Endodermal cell (in vitro differentiated cells): ENCODE results near the gene CEBPB. TPM values are rescaled to one million over a fixed set of nuclear protein-coding genes. Genes with fewer than 3 reads are reported as not detected.
"Not testable (repeated sequence)": the region's sequence is repeated elsewhere in the genome, so short reads cannot be mapped to it uniquely, and the experiment has no call there.

Experiments used
- DNase-seq: peaks from one replicate; pipeline ENCODE4 v3.0.0-alpha.2; 2017
- H3K27ac ChIP-seq: 2 replicates; pipeline ENCODE4 v1.5.1; 2013; ENCODE audit warnings: mild to moderate bottlenecking, low read depth, low read length, moderate library complexity
- H3K27me3 ChIP-seq: 2 replicates; pipeline ENCODE4 v1.6.1; 2013; ENCODE audit warnings: mild to moderate bottlenecking, low read length, moderate library complexity; ENCODE audit not compliant: insufficient read depth, control insufficient read depth, poor library complexity, severe bottlenecking
- H3K36me3 ChIP-seq: 2 replicates; pipeline ENCODE4 v1.7.0; 2013; ENCODE audit warnings: mild to moderate bottlenecking, low read length, moderate library complexity; ENCODE audit not compliant: control insufficient read depth, insufficient read depth
- H3K4me1 ChIP-seq: one replicate; pipeline ENCODE4 v1.7.0; 2013; ENCODE audit warnings: low read length; ENCODE audit not compliant: control insufficient read depth, insufficient read depth
- H3K4me3 ChIP-seq: 2 replicates; pipeline ENCODE4 v1.5.1; 2013; ENCODE audit warnings: mild to moderate bottlenecking, low read length, moderate library complexity
- H3K9ac ChIP-seq: 2 replicates; pipeline ENCODE4 v1.6.1; 2013; ENCODE audit warnings: mild to moderate bottlenecking, low read length, moderate library complexity; ENCODE audit not compliant: poor library complexity, severe bottlenecking; ENCODE audit errors: extremely low read depth
- H3K9me3 ChIP-seq: 2 replicates; pipeline ENCODE4 v1.6.1; 2013; ENCODE audit warnings: mild to moderate bottlenecking, low read length, moderate library complexity; ENCODE audit not compliant: control insufficient read depth
- H3K27ac Mint-ChIP-seq: 2 replicates; pipeline ENCODE4 v1.8.0; 2020; ENCODE audit warnings: mixed read lengths
- H3K27me3 Mint-ChIP-seq: 2 replicates; pipeline ENCODE4 v1.8.0; 2021; ENCODE audit warnings: mild to moderate bottlenecking, mixed read lengths; ENCODE audit not compliant: insufficient read depth
- H3K36me3 Mint-ChIP-seq: 2 replicates; pipeline ENCODE4 v1.8.0; 2020; ENCODE audit warnings: low read depth, mixed read lengths
- H3K4me1 Mint-ChIP-seq: 2 replicates; pipeline ENCODE4 v1.8.0; 2020; ENCODE audit warnings: mixed read lengths
- H3K4me3 Mint-ChIP-seq: 2 replicates; pipeline ENCODE4 v1.8.0; 2020; ENCODE audit warnings: mild to moderate bottlenecking, moderate library complexity, mixed read lengths
- H3K9me3 Mint-ChIP-seq: 2 replicates; pipeline ENCODE4 v1.8.0; 2020; ENCODE audit warnings: mild to moderate bottlenecking, mixed read lengths
- WGBS, 2 experiments: methylation state at CpG; one replicate each; pipeline versions ENCODE4 v1.1.5 to v1.1.7; 2013; ENCODE audit warnings: missing lambda C conversion rate in 2 of 2, mixed read lengths in 1 of 2; ENCODE audit not compliant: insufficient coverage in 1 of 2, insufficient read length in 1 of 2; 5-methylcytosine and 5-hydroxymethylcytosine counted together
- total RNA-seq, 2 donors: library from RNA; stranded (reverse); fragmentation: NEBNext Ultra II Directional in 1 of 2; extraction: Animal tissue kit (Norgen Biotek cat#: 25700) in 1 of 2; gene quantifications; 2 replicates in 1 of 2; 3 replicates in 1 of 2; pipeline ENCODE4 v1.2.1, GENCODE V29; 2021
- TF ChIP-seq, protein P1 (sequence below): fragments of 200-600 bp; sonication (generic); conservative IDR thresholded peaks from 2 replicates; pipeline ENCODE4 v1.5.0; 2021; ENCODE audit warnings: antibody characterized with exemption, mild to moderate bottlenecking

The CEBPB gene
- total RNA-seq, 2 donors from 2014 or later, result 14.9 to 15.1 TPM

DNA sequence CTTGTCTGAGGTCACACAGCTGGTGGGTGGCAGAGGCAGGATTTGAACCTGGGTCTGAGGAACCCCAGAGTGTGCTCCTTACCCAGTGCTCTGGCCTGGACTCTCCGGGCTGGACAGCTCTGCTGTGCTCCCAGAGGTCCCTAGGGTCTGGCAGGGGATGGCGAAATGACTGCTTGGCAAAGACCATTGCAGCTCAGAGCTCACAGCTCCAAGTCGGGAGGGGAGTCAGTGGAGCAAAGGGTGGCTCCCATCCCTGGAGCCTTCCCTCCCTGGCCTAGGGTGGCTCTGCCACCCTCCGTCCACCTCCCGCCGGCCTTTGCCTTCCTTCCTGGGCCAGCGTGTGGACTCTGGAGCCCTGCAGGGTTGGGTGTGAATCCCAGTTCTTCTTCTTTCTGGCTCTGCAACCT is 17.5 kb downstream of the CEBPB start:
- Mint-ChIP-seq H3K4me1 (no peaks in the 10 kb centered on the region), H3K9me3 (peaks cover 16% of the 10 kb centered on the region), H3K36me3 (no peaks in the 10 kb centered on the region), H3K4me3 (no peak overlapping the region), H3K27ac (no peak overlapping the region), H3K27me3 (no peaks in the 10 kb centered on the region)
- Histone ChIP-seq H3K27ac (no peak overlapping the region), H3K9ac (no peak overlapping the region), H3K4me3 (no peak overlapping the region), H3K27me3 (no peaks in the 10 kb centered on the region), H3K36me3 (no peaks in the 10 kb centered on the region), H3K4me1 (no peaks in the 10 kb centered on the region), H3K9me3 (peaks cover 12% of the 10 kb centered on the region)
- no peak for DNase-seq
- 89 to 93% methylated on average over 5 to 7 of the region's 7 CpGs for WGBS, 2 experiments
- TF ChIP-seq, protein P1, sequence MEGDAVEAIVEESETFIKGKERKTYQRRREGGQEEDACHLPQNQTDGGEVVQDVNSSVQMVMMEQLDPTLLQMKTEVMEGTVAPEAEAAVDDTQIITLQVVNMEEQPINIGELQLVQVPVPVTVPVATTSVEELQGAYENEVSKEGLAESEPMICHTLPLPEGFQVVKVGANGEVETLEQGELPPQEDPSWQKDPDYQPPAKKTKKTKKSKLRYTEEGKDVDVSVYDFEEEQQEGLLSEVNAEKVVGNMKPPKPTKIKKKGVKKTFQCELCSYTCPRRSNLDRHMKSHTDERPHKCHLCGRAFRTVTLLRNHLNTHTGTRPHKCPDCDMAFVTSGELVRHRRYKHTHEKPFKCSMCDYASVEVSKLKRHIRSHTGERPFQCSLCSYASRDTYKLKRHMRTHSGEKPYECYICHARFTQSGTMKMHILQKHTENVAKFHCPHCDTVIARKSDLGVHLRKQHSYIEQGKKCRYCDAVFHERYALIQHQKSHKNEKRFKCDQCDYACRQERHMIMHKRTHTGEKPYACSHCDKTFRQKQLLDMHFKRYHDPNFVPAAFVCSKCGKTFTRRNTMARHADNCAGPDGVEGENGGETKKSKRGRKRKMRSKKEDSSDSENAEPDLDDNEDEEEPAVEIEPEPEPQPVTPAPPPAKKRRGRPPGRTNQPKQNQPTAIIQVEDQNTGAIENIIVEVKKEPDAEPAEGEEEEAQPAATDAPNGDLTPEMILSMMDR, result no peak

DNA sequence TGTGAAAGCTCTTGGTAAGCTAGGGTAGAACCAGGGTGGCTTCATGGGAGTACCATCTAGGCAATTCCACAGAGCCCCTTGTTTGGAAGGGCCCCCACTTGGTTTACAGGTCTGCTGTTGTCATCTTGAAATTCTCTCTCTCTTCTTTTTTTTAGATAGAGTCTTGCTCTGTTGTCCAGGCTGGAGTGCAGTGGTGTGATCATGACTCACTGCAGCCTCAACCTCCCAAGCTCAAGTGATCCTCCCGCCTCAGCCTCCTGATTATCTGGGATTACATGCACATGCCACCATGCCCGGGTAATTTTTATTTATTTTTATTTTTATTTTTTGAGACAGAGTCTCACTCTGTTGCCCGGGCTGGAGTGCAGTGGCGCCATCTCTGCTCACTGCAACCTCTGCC is 18.2 kb downstream of the CEBPB start:
- not testable (repeated sequence) for H3K9me3 ChIP-seq, DNase-seq, H3K36me3 Mint-ChIP-seq, H3K27me3 ChIP-seq, H3K4me3 ChIP-seq, H3K4me1 ChIP-seq, H3K9ac ChIP-seq, H3K27ac ChIP-seq, H3K27ac Mint-ChIP-seq, H3K4me3 Mint-ChIP-seq, H3K9me3 Mint-ChIP-seq, H3K4me1 Mint-ChIP-seq, H3K27me3 Mint-ChIP-seq, H3K36me3 ChIP-seq
- WGBS, 2 experiments, result 98% methylated on average over 3 of the region's 4 CpGs; no CpG with 5 or more reads in 1 of the 2 experiments

DNA sequence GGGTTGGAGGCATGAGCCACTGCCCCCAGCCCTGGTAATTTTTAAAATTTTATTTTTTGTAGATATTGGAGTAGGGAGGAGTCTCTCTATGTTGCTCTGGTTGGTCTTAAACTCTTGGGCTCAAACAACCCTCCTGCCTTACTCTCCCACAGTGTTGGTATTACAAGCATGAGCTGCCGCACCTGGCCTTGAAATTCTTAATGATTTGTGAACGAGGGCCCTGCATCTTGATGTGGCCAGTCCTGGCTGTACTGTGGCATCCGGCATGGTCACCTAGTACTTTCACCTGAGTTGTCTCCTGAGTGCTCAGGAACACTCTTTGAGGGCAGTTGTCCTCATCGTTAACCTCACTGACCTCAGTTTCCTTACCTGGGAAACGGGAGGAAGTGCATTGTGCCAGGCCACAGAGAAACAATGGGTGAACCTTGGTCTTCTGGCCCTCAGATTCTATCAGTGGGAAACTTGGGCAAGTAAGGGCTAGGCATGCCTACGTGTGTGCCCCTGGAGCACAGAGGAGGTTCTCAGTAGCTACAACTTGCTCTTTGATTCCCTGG is 19.5 kb downstream of the CEBPB start:
- no peaks in the 10 kb centered on the region for H3K9me3 ChIP-seq
- no peak overlapping the region for H3K9ac ChIP-seq
- TF ChIP-seq, protein P1, result no peak
- Mint-ChIP-seq H3K27me3 (no peaks in the 10 kb centered on the region), H3K4me3 (no peak overlapping the region), H3K9me3 (no peaks in the 10 kb centered on the region), H3K4me1 (peaks cover 2% of the 10 kb centered on the region), H3K36me3 (no peaks in the 10 kb centered on the region), H3K27ac (no peak overlapping the region)
- no peak for DNase-seq
- no peaks in the 10 kb centered on the region for H3K36me3 ChIP-seq
- 87 to 95% methylated on average over 3 to 6 of the region's 6 CpGs for WGBS, 2 experiments
- H3K4me3 ChIP-seq, result no peak overlapping the region
- peaks cover 2% of the 10 kb centered on the region for H3K4me1 ChIP-seq
- H3K27ac ChIP-seq, result no peak overlapping the region
- no peaks in the 10 kb centered on the region for H3K27me3 ChIP-seq

DNA sequence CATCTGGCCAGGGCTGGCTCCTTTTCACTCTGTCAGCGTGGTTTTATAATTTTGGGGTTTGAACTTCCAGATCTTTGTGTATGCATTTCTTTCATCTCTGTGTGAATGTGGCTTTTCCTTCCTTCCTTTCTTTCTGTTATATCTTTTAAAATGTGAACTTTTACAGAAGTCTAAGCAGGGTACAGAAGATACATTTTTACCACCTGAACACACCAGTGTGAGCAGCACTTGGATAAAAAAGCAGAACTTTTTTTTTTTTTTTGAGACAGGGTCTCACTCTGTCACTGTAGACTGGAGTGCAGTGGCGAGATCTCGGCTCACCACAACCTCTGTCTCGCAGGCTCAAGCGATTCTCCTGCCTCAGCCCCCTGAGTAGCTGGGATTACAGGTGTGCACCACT is 20.5 kb downstream of the CEBPB start:
- no peaks in the 10 kb centered on the region for H3K9me3 ChIP-seq
- H3K36me3 ChIP-seq, result no peaks in the 10 kb centered on the region
- no peaks in the 10 kb centered on the region for H3K27me3 ChIP-seq
- Mint-ChIP-seq H3K9me3 (no peaks in the 10 kb centered on the region), H3K27ac (no peak overlapping the region), H3K36me3 (no peaks in the 10 kb centered on the region), H3K4me3 (no peak overlapping the region), H3K27me3 (no peaks in the 10 kb centered on the region), H3K4me1 (peaks cover 7% of the 10 kb centered on the region)
- H3K4me1 ChIP-seq, result peaks cover 4% of the 10 kb centered on the region
- WGBS, 2 experiments, result 91 to 92% methylated on average over 4 to 5 of the region's 5 CpGs
- no peak overlapping the region for H3K27ac ChIP-seq
- TF ChIP-seq, protein P1, result no peak
- H3K9ac ChIP-seq, result no peak overlapping the region
- H3K4me3 ChIP-seq, result no peak overlapping the region
- DNase-seq, result no peak
